Endothelial cell of umbilical vein (primary cell): ENCODE data around the gene DDX42. TPM values are rescaled to one million over a fixed set of nuclear protein-coding genes. Genes with fewer than 3 reads are reported as not detected.

Experiments
- BruUV-seq: library from RNA; stranded (reverse); fragments of 400-500 nt; replicated peaks from 2 replicates; lab custom pipeline; 2021; lab: Mats Ljungman, UMichigan
- CTCF ChIA-PET: fragments of 300-600, 350-600 bp; sonication (Branson Sonifier 250); formaldehyde crosslinking; loops from one replicate; lab custom pipeline; 2021; ENCODE audit warnings: antibody characterized with exemption, inconsistent platforms; lab: Charles Lee
- POLR2A ChIA-PET: fragments of 300-600, 350-600 bp; sonication (Branson Sonifier 250); formaldehyde crosslinking; loops from one replicate; lab custom pipeline; 2021; ENCODE audit warnings: antibody characterized with exemption, inconsistent platforms; lab: Charles Lee
- DNase-seq: peaks from one replicate; pipeline ENCODE4 v3.0.0-alpha.2; 2011; ENCODE audit warnings: low read depth, low spot score
- FAIRE-seq: peaks from 2 replicates; lab custom pipeline; 2011; peaks lifted over from hg19 to GRCh38; lab: Jason Lieb, UNC
- H2AFZ ChIP-seq: 2 replicates; pipeline ENCODE4 v1.6.0; 2012; ENCODE audit warnings: low read depth, low read length, control low read depth, inconsistent platforms
- H3K27ac ChIP-seq: 2 replicates; pipeline ENCODE4 v1.5.1; 2011; ENCODE audit warnings: low read depth, mild to moderate bottlenecking, control low read depth, low read length, moderate library complexity; ENCODE audit not compliant: insufficient read depth
- H3K27me3 ChIP-seq, 2 experiments: 2 replicates each; pipeline versions ENCODE4 v1.6.0 to v1.6.1; 2011; ENCODE audit warnings: low read length in 2 of 2, mixed read lengths in 1 of 2; ENCODE audit not compliant: control insufficient read depth in 2 of 2, insufficient read depth in 2 of 2
- H3K36me3 ChIP-seq, 2 experiments: 2 replicates in 1 of 2; 3 replicates in 1 of 2; pipeline ENCODE4 v1.5.1; 2011; ENCODE audit warnings: low read length in 2 of 2, mild to moderate bottlenecking in 1 of 2, moderate library complexity in 1 of 2; ENCODE audit not compliant: control insufficient read depth in 2 of 2, insufficient read depth in 2 of 2; ENCODE audit errors: extremely low read depth in 1 of 2
- H3K4me1 ChIP-seq: 3 replicates; pipeline ENCODE4 v1.5.1; 2011; ENCODE audit warnings: mild to moderate bottlenecking, low read length; ENCODE audit not compliant: control insufficient read depth, insufficient read depth; ENCODE audit errors: extremely low read depth
- H3K4me2 ChIP-seq: 2 replicates; pipeline ENCODE4 v1.6.1; 2011; ENCODE audit warnings: low read length, control low read depth, mixed read lengths; ENCODE audit not compliant: insufficient read depth
- H3K4me3 ChIP-seq, 3 experiments: fragments of 200-600 bp in 1 of 3; sonication (generic), shearing (Covaris generic) in 1 of 3; replicated peaks in 1 of 3; 2 replicates each; pipeline ENCODE4 v1.5.1; 2011 to 2016; ENCODE audit warnings: control low read depth in 3 of 3, low read length in 3 of 3, mild to moderate bottlenecking in 2 of 3, inconsistent platforms in 1 of 3, low read depth in 1 of 3, moderate library complexity in 1 of 3; ENCODE audit not compliant: insufficient read depth in 1 of 3
- H3K79me2 ChIP-seq: 2 replicates; pipeline ENCODE4 v1.6.0; 2012; ENCODE audit warnings: low read length, inconsistent platforms; ENCODE audit not compliant: control insufficient read depth, insufficient read depth
- H3K9ac ChIP-seq: replicated peaks from 2 replicates; pipeline ENCODE3; 2011; ENCODE audit warnings: low read length, control low read depth; ENCODE audit not compliant: insufficient read depth; ENCODE audit errors: extremely low read depth
- H3K9me1 ChIP-seq: replicated peaks from 3 replicates; pipeline ENCODE4 v1.6.0; 2011; ENCODE audit warnings: mild to moderate bottlenecking, low read length; ENCODE audit not compliant: control insufficient read depth, insufficient read depth; ENCODE audit errors: extremely low read depth
- H3K9me3 ChIP-seq: replicated peaks from 2 replicates; pipeline ENCODE4 v1.5.1; 2012; ENCODE audit warnings: low read length, inconsistent platforms; ENCODE audit not compliant: control insufficient read depth, insufficient read depth
- H4K20me1 ChIP-seq: replicated peaks from 2 replicates; pipeline ENCODE3; 2011; ENCODE audit warnings: mild to moderate bottlenecking, low read length; ENCODE audit not compliant: control insufficient read depth, insufficient read depth; ENCODE audit errors: extremely low read depth
- EZH2 ChIP-seq: IDR thresholded peaks from 2 replicates; pipeline ENCODE4 v1.6.1; 2012; ENCODE audit warnings: borderline replicate concordance, low read depth, mild to moderate bottlenecking, moderate library complexity, low read length, inconsistent platforms; ENCODE audit not compliant: severe bottlenecking
- FOS ChIP-seq: IDR thresholded peaks from 2 replicates; pipeline ENCODE4 v1.6.1; 2011; ENCODE audit warnings: mild to moderate bottlenecking, low read length, moderate library complexity, borderline replicate concordance; ENCODE audit not compliant: insufficient read depth
- GATA2 ChIP-seq: IDR thresholded peaks from 2 replicates; pipeline ENCODE4 v1.7.0; 2011; ENCODE audit warnings: low read depth, mild to moderate bottlenecking, moderate library complexity, mixed read lengths, low read length; ENCODE audit not compliant: insufficient read length, insufficient read depth
- JUN ChIP-seq: IDR thresholded peaks from 2 replicates; pipeline ENCODE4 v1.6.1; 2011; ENCODE audit warnings: borderline replicate concordance, low read depth; ENCODE audit not compliant: insufficient read length, insufficient read depth
- MAX ChIP-seq: IDR thresholded peaks from 2 replicates; pipeline ENCODE4 v1.6.1; 2011; ENCODE audit not compliant: insufficient read depth, insufficient read length
- MYC ChIP-seq: IDR thresholded peaks from one replicate; pipeline ENCODE4 v1.6.1; 2011; ENCODE audit warnings: mild to moderate bottlenecking, low read depth, low read length
- POLR2A ChIP-seq: IDR thresholded peaks from 2 replicates; pipeline ENCODE4 v1.6.1; 2012; ENCODE audit warnings: low read depth, mild to moderate bottlenecking, control low read depth, low read length
- POLR2AphosphoS5 ChIP-seq: IDR thresholded peaks from 2 replicates; pipeline ENCODE4 v1.6.1; 2012; ENCODE audit warnings: low read depth, mild to moderate bottlenecking, control low read depth, low read length, moderate library complexity; ENCODE audit not compliant: insufficient read depth
- dilution Hi-C: fragments of 300-500 bp; cut with MboI; formaldehyde crosslinking; loops from one replicate; pipeline ENCODE4 v1.15.0; 2019; ENCODE audit warnings: low sequenced_read_pairs; ENCODE audit not compliant: extremely low pct_ligation_motif_present
- intact Hi-C: fragments of 100-400 bp; cut with micrococcal nuclease; formaldehyde crosslinking; loops from one replicate; pipeline ENCODE4 v1.10.0; 2022
- polyA plus RNA-seq, 4 experiments: library from polyadenylated mRNA; depleted of rRNA in 3 of 4; stranded (reverse) in 3 of 4; unstranded in 1 of 4; fragments of >200 nt; gene quantifications; 2 replicates each; pipeline versions ENCODE4 v1.2.1 to v1.2.3, GENCODE V29; 2011 to 2012; ENCODE audit warnings: missing spikeins in 1 of 4
- total RNA-seq: library from RNA; stranded (reverse); gene quantifications from 2 replicates; pipeline ENCODE4 v1.2.3, GENCODE V29; 2021
- TF ChIP-seq, protein P1 (sequence below), 2 donors: IDR thresholded peaks; 1 replicate in 1 of 2; 2 replicates in 1 of 2; pipeline ENCODE4 v1.5.1; 2011; ENCODE audit warnings: low read length in 2 of 2, mild to moderate bottlenecking in 2 of 2, moderate library complexity in 2 of 2, control low read depth in 1 of 2, inconsistent platforms in 1 of 2, low read depth in 1 of 2; ENCODE audit not compliant: insufficient read depth in 1 of 2; ENCODE audit errors: extremely low read depth in 1 of 2

Gene DDX42
- total and polyA plus RNA-seq, 2 donors (not counting 3 experiments of a cell fraction or from before 2014, with no cell fraction given) = 48.1 to 124 TPM

DNA sequence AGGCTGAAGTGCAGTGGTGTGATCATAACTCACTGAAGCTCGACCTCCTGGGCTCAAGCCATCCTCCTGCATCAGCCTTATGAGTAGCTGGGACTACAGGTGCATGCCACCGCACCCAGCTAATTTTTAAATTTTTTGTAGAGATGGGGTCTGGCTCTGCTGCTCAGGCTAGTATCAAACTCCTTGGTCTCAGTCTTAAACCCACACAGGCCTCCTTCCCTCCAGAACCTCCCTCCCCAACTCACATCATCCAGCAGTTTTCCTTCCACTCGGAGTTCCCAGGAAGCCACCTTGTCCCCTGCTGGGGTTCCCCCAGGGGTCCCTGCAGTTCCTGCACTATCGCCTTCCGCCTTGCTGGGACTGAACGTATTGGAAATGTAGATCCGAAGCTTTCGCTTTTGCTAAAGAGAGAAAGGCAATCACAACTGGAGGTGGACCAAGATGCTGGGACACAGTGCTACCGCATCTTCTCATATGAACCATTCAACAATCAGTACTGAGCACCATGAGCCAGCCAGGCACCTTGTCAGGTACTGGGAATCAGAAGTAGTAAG is 61.3 kb downstream of the DDX42 start:
- no peak overlapping the region for H3K27ac ChIP-seq
- intact Hi-C loops = loop anchor here (2.0 kb wide), 1 partner anchor 136 kb away; no protein-coding TSS in a partner anchor
- BruUV-seq = no TSS peak
- peaks cover 21 to 45% of the 10 kb centered on the region in 2 experiments for H3K36me3 ChIP-seq
- H3K27me3 ChIP-seq = no peaks in the 10 kb centered on the region
- FAIRE-seq (no peak), DNase-seq (no peak)
- no peaks in the 10 kb centered on the region for H4K20me1 ChIP-seq
- ChIA-PET CTCF (interaction anchor here (1.1 to 1.7 kb wide), 5 partner anchors 8 to 410 kb away, joined by 3 to 6 read pairs (median 6); no protein-coding TSS in a partner anchor), POLR2A (no interaction called here)
- H3K79me2 ChIP-seq = peaks cover 24% of the 10 kb centered on the region
- no peak overlapping the region for H3K4me2 ChIP-seq
- dilution Hi-C loops = no loop called here
- H3K4me1 ChIP-seq = peaks cover under 1% of the 10 kb centered on the region
- no peak overlapping the region for H2AFZ ChIP-seq
- H3K9me1 ChIP-seq = no peaks in the 10 kb centered on the region
- no peak for TF ChIP-seq EZH2
- TF ChIP-seq POLR2AphosphoS5 = no peak
- no peak for TF ChIP-seq JUN
- TF ChIP-seq GATA2 = no peak
- TF ChIP-seq MAX = no peak
- TF ChIP-seq, protein P1, sequence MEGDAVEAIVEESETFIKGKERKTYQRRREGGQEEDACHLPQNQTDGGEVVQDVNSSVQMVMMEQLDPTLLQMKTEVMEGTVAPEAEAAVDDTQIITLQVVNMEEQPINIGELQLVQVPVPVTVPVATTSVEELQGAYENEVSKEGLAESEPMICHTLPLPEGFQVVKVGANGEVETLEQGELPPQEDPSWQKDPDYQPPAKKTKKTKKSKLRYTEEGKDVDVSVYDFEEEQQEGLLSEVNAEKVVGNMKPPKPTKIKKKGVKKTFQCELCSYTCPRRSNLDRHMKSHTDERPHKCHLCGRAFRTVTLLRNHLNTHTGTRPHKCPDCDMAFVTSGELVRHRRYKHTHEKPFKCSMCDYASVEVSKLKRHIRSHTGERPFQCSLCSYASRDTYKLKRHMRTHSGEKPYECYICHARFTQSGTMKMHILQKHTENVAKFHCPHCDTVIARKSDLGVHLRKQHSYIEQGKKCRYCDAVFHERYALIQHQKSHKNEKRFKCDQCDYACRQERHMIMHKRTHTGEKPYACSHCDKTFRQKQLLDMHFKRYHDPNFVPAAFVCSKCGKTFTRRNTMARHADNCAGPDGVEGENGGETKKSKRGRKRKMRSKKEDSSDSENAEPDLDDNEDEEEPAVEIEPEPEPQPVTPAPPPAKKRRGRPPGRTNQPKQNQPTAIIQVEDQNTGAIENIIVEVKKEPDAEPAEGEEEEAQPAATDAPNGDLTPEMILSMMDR (IDR thresholded peaks at IDR 0.05; ENCODE audit: extremely low read depth in 1 of 2, insufficient read depth in 1 of 2, low read depth in 1 of 2, low read length in 2 of 2) = no peak
- TF ChIP-seq POLR2A = no peak
- TF ChIP-seq FOS = no peak
- no peak for TF ChIP-seq MYC
- no peak overlapping the region for H3K4me3 ChIP-seq
- no peaks in the 10 kb centered on the region for H3K9me3 ChIP-seq
- H3K9ac ChIP-seq = no peak overlapping the region
